Ishikawa (cell line): Measurements from ENCODE around the gene RASIP1.

Experiments
- CEBPB ChIP-seq: IDR thresholded peaks from 2 replicates; pipeline ENCODE4 v1.6.1; 2012
- CREB1 ChIP-seq: IDR thresholded peaks from 2 replicates; pipeline ENCODE4 v1.6.1; 2012; ENCODE audit warnings: low read depth
- EGR1 ChIP-seq: IDR thresholded peaks from 2 replicates; pipeline ENCODE4 v1.6.1; 2012
- EP300 ChIP-seq: IDR thresholded peaks from 2 replicates; pipeline ENCODE4 v1.6.1; 2012; ENCODE audit warnings: borderline replicate concordance
- FOXM1 ChIP-seq: IDR thresholded peaks from 2 replicates; pipeline ENCODE4 v1.6.1; 2012; ENCODE audit warnings: low read depth, borderline replicate concordance
- NFIC ChIP-seq: IDR thresholded peaks from 2 replicates; pipeline ENCODE4 v1.6.1; 2012
- RAD21 ChIP-seq: IDR thresholded peaks from 2 replicates; pipeline ENCODE4 v1.6.1; 2012; ENCODE audit warnings: low read depth
- REST ChIP-seq: IDR thresholded peaks from 2 replicates; pipeline ENCODE4 v1.6.1; 2012; ENCODE audit warnings: low read depth, mild to moderate bottlenecking
- TAF1 ChIP-seq: IDR thresholded peaks from 2 replicates; pipeline ENCODE4 v1.6.1; 2012; ENCODE audit warnings: low read depth, mild to moderate bottlenecking
- TCF12 ChIP-seq: IDR thresholded peaks from 2 replicates; pipeline ENCODE4 v1.6.1; 2012; ENCODE audit warnings: low read depth
- TEAD4 ChIP-seq: IDR thresholded peaks from 2 replicates; pipeline ENCODE4 v1.6.1; 2012
- YY1 ChIP-seq: IDR thresholded peaks from 2 replicates; pipeline ENCODE4 v1.6.1; 2012; ENCODE audit warnings: low read depth
- ZBTB7A ChIP-seq: IDR thresholded peaks from 2 replicates; pipeline ENCODE4 v1.6.1; 2012; ENCODE audit warnings: low read depth
- TF ChIP-seq, protein P1 (sequence below): IDR thresholded peaks from 2 replicates; pipeline ENCODE4 v1.6.1; 2012
- TF ChIP-seq, protein P2 (sequence below): IDR thresholded peaks from 2 replicates; pipeline ENCODE4 v1.6.1; 2012

RASIP1 gene

DNA sequence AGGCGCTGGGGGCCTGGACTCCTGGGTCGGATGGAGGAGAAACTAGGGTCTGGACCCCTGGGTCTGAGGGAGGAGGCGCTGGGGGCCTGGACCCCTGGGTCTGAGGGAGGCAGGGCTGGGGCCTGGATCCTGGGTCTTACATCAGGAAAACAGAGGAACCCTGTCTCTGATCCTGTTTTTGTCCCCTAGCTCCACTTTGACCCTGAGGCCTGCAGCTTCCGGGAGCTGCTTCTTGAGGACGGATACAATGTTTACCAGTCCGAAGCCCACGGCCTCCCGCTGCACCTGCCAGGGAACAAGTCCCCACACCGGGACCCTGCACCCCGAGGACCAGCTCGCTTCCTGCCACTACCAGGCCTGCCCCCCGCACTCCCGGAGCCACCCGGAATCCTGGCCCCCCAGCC is 17.3 kb upstream of the RASIP1 start:
- no peak for TF ChIP-seq EGR1
- no peak for TF ChIP-seq CEBPB
- no peak for TF ChIP-seq TEAD4
- no peak for TF ChIP-seq TCF12
- TF ChIP-seq FOXM1, result no peak
- TF ChIP-seq ZBTB7A, result no peak
- no peak for TF ChIP-seq REST
- TF ChIP-seq CREB1, result no peak
- TF ChIP-seq, protein P1, sequence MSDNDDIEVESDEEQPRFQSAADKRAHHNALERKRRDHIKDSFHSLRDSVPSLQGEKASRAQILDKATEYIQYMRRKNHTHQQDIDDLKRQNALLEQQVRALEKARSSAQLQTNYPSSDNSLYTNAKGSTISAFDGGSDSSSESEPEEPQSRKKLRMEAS, result no peak

- TF ChIP-seq FOXM1 (no peak), NFIC (no peak), CREB1 (no peak), EP300 (no peak), REST (no peak)
These were observed 16.8 kb upstream of the RASIP1 start for GRCh38 chr19:48757089-48757675.

GRCh38 chr19:48756686-48757085 is 16.3 kb upstream of the RASIP1 start:
- TF ChIP-seq ZBTB7A, result no peak
- TF ChIP-seq TEAD4, result no peak
- TF ChIP-seq EP300, result no peak
- TF ChIP-seq CREB1, result no peak
- no peak for TF ChIP-seq CEBPB
- no peak for TF ChIP-seq FOXM1
- no peak for TF ChIP-seq RAD21
- TF ChIP-seq, protein P2, sequence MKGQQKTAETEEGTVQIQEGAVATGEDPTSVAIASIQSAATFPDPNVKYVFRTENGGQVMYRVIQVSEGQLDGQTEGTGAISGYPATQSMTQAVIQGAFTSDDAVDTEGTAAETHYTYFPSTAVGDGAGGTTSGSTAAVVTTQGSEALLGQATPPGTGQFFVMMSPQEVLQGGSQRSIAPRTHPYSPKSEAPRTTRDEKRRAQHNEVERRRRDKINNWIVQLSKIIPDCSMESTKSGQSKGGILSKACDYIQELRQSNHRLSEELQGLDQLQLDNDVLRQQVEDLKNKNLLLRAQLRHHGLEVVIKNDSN, result no peak
- TF ChIP-seq TAF1, result no peak
- no peak for TF ChIP-seq YY1
- TF ChIP-seq, protein P1, result no peak
- TF ChIP-seq TCF12, result no peak
- TF ChIP-seq EGR1, result no peak
- no peak for TF ChIP-seq NFIC
- TF ChIP-seq REST, result no peak

DNA sequence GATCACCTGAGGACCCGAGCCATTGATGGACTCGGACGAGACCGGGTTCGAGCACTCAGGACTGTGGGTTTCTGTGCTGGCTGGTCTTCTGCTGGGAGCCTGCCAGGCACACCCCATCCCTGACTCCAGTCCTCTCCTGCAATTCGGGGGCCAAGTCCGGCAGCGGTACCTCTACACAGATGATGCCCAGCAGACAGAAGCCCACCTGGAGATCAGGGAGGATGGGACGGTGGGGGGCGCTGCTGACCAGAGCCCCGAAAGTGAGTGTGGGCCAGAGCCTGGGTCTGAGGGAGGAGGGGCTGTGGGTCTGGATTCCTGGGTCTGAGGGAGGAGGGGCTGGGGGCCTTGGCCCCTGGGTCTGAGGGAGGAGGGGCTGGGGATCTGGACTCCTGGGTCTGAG is 15.8 kb upstream of the RASIP1 start:
- TF ChIP-seq FOXM1 (no peak), REST (no peak), TCF12 (no peak), CEBPB (no peak), CREB1 (no peak), RAD21 (no peak), YY1 (no peak), TAF1 (no peak), EP300 (no peak), EGR1 (no peak), NFIC (no peak)
- TF ChIP-seq, protein P2, result no peak
- TF ChIP-seq, protein P1, result no peak
